OCI-LY1 (cell line): ENCODE measurements around the gene RFX6.

Experiments
- H2AFZ ChIP-seq: fragments of 200-600 bp; sonication (generic), shearing (Covaris generic); 2 replicates; pipeline ENCODE4 v1.6.0; 2014; ENCODE audit warnings: antibody characterized with exemption, mild to moderate bottlenecking, low read length
- H3F3A ChIP-seq: fragments of 200-600 bp; sonication (generic), shearing (Covaris generic); 2 replicates; pipeline ENCODE4 v1.6.0; 2014; ENCODE audit warnings: mild to moderate bottlenecking, antibody characterized with exemption, low read length, moderate library complexity; ENCODE audit not compliant: insufficient read depth
- H3K27ac ChIP-seq: fragments of 200-600 bp; sonication (generic); 2 replicates; pipeline ENCODE4 v1.5.1; 2014; ENCODE audit warnings: low read length, mixed run types, mild to moderate bottlenecking, low read depth; ENCODE audit not compliant: poor library complexity, severe bottlenecking
- H3K27me3 ChIP-seq: fragments of 200-600 bp; sonication (generic); 2 replicates; pipeline ENCODE4 v1.6.0; 2014; ENCODE audit warnings: antibody characterized with exemption, mild to moderate bottlenecking, low read length, moderate library complexity; ENCODE audit not compliant: insufficient read depth
- H3K36me3 ChIP-seq: fragments of 200-600 bp; sonication (generic); 2 replicates; pipeline ENCODE4 v1.6.1; 2014; ENCODE audit warnings: mild to moderate bottlenecking, antibody characterized with exemption, low read length, moderate library complexity, mixed read lengths; ENCODE audit not compliant: insufficient read depth
- H3K4me1 ChIP-seq: fragments of 200-600 bp; sonication (generic); 2 replicates; pipeline ENCODE4 v1.5.1; 2014; ENCODE audit warnings: mild to moderate bottlenecking, low read length, moderate library complexity; ENCODE audit not compliant: insufficient read depth, severe bottlenecking
- H3K4me2 ChIP-seq: fragments of 200-600 bp; sonication (generic), shearing (Covaris generic); 2 replicates; pipeline ENCODE4 v1.6.1; 2014; ENCODE audit warnings: low read length
- H3K4me3 ChIP-seq: fragments of 200-600 bp; sonication (generic); 2 replicates; pipeline ENCODE4 v1.5.1; 2014; ENCODE audit warnings: low read length, low read depth, mild to moderate bottlenecking, mixed read lengths; ENCODE audit not compliant: poor library complexity, severe bottlenecking
- H3K79me2 ChIP-seq: fragments of 200-600 bp; shearing (Covaris generic); 2 replicates; pipeline ENCODE4 v1.6.1; 2016; ENCODE audit warnings: mixed run types, low read length, mixed read lengths; ENCODE audit not compliant: insufficient read depth
- H3K9ac ChIP-seq: fragments of 200-600 bp; sonication (generic), shearing (Covaris generic); 2 replicates; pipeline ENCODE4 v1.6.1; 2014; ENCODE audit warnings: mild to moderate bottlenecking, low read length, mixed read lengths
- H3K9me2 ChIP-seq: fragments of 200-600 bp; sonication (generic), shearing (Covaris generic); 2 replicates; pipeline ENCODE4 v1.6.1; 2014; ENCODE audit warnings: low read depth, mild to moderate bottlenecking, low read length, mixed read lengths
- H3K9me3 ChIP-seq: fragments of 200-600 bp; shearing (Covaris generic); 2 replicates; pipeline ENCODE4 v1.6.1; 2014; ENCODE audit warnings: low read length, mixed read lengths
- H4K20me1 ChIP-seq: fragments of 200-600 bp; sonication (generic), shearing (Covaris generic); 2 replicates; pipeline ENCODE4 v1.6.0; 2016; ENCODE audit warnings: mild to moderate bottlenecking, low read length; ENCODE audit not compliant: insufficient read depth
- EZH2 ChIP-seq: fragments of 200-600 bp; sonication (generic), shearing (Covaris generic); IDR thresholded peaks from 2 replicates; pipeline ENCODE4 v1.8.0; 2017; ENCODE audit warnings: borderline replicate concordance, mixed run types, mild to moderate bottlenecking, antibody characterized with exemption, low read length, moderate library complexity, mixed read lengths
- TF ChIP-seq, protein P1 (sequence below): fragments of 200-600 bp; sonication (generic), shearing (Covaris generic); IDR thresholded peaks from 2 replicates; pipeline ENCODE4 v1.5.1; 2017; ENCODE audit warnings: mild to moderate bottlenecking, antibody characterized with exemption, low read length, moderate library complexity, mixed read lengths

Gene RFX6

GRCh38 chr6:116902634-116903033 lies 25.6 kb downstream of the RFX6 start:
- Histone ChIP-seq H3K79me2 (no peaks in the 10 kb centered on the region), H4K20me1 (no peaks in the 10 kb centered on the region), H2AFZ (no peak overlapping the region), H3K9me2 (no peaks in the 10 kb centered on the region), H3K4me3 (no peak overlapping the region), H3F3A (no peaks in the 10 kb centered on the region), H3K27ac (no peak overlapping the region), H3K9ac (no peak overlapping the region), H3K27me3 (no peaks in the 10 kb centered on the region), H3K9me3 (no peaks in the 10 kb centered on the region), H3K4me2 (no peak overlapping the region), H3K36me3 (no peaks in the 10 kb centered on the region), H3K4me1 (no peaks in the 10 kb centered on the region)
- TF ChIP-seq, protein P1, sequence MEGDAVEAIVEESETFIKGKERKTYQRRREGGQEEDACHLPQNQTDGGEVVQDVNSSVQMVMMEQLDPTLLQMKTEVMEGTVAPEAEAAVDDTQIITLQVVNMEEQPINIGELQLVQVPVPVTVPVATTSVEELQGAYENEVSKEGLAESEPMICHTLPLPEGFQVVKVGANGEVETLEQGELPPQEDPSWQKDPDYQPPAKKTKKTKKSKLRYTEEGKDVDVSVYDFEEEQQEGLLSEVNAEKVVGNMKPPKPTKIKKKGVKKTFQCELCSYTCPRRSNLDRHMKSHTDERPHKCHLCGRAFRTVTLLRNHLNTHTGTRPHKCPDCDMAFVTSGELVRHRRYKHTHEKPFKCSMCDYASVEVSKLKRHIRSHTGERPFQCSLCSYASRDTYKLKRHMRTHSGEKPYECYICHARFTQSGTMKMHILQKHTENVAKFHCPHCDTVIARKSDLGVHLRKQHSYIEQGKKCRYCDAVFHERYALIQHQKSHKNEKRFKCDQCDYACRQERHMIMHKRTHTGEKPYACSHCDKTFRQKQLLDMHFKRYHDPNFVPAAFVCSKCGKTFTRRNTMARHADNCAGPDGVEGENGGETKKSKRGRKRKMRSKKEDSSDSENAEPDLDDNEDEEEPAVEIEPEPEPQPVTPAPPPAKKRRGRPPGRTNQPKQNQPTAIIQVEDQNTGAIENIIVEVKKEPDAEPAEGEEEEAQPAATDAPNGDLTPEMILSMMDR, result no peak
- TF ChIP-seq EZH2, result no peak

GRCh38 chr6:116922853-116923548 lies 46.0 kb downstream of the RFX6 start:
- no peaks in the 10 kb centered on the region for H3K79me2 ChIP-seq
- H3K4me2 ChIP-seq, result no peak overlapping the region
- TF ChIP-seq, protein P1, result no peak
- TF ChIP-seq EZH2, result no peak
- H3K9me3 ChIP-seq, result no peaks in the 10 kb centered on the region
- no peak overlapping the region for H3K9ac ChIP-seq
- H3K27me3 ChIP-seq, result no peaks in the 10 kb centered on the region
- no peak overlapping the region for H3K27ac ChIP-seq
- no peaks in the 10 kb centered on the region for H3K4me1 ChIP-seq
- no peaks in the 10 kb centered on the region for H3K9me2 ChIP-seq
- no peak overlapping the region for H3K4me3 ChIP-seq
- H2AFZ ChIP-seq, result no peak overlapping the region
- H3F3A ChIP-seq, result no peaks in the 10 kb centered on the region
- H3K36me3 ChIP-seq, result no peaks in the 10 kb centered on the region
- no peaks in the 10 kb centered on the region for H4K20me1 ChIP-seq

DNA sequence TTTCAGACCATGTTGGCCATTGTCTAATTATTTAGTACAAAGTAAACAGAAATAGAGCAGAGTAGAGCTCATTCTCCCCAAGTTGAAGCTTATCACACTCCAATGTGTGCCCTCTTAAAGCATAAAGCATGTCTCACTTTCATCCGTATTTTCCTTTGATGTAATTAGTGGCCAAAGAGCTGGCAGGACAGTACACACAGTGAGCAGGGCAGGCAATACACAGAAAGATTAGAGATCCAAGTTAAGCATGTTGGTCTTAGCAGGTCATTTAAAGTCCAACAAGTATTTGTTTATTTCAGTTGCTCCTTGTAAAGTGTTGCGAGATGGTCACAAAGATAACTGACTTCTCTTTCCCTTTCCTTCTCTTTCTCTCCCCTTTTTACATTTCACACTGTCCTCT lies 47.2 kb downstream of the RFX6 start:
- Histone ChIP-seq H3K9ac (no peak overlapping the region), H3K4me3 (no peak overlapping the region), H3K4me2 (no peak overlapping the region), H3K27me3 (no peaks in the 10 kb centered on the region), H3K36me3 (no peaks in the 10 kb centered on the region), H3K79me2 (no peaks in the 10 kb centered on the region), H3F3A (no peaks in the 10 kb centered on the region), H3K9me3 (no peaks in the 10 kb centered on the region), H4K20me1 (no peaks in the 10 kb centered on the region), H3K27ac (no peak overlapping the region), H3K4me1 (no peaks in the 10 kb centered on the region), H2AFZ (no peak overlapping the region), H3K9me2 (no peaks in the 10 kb centered on the region)
- no peak for TF ChIP-seq EZH2
- TF ChIP-seq, protein P1, result no peak
